ENCODE data around the gene KIF2A.

Gene KIF2A

DNA sequence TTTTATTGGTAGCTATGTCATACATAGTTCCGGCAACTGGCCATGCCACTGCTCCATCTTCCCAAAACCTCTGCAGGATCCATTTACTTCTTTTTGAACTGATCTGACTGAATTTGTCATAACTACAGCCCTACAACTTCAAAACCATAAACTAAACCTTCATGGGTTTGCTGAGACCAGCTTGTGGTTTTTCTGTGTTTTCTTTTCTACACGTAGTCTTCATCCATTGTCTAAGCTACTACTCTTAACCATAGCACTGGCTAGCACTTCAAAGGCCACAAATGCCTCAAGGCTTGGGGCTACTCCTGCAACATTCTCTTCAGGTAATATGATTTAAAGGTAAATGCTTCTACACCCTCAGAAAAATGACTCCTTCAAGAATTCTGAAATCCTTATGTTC is 9.0 kb upstream of the KIF2A start:
- DNase-seq: no peak

DNA sequence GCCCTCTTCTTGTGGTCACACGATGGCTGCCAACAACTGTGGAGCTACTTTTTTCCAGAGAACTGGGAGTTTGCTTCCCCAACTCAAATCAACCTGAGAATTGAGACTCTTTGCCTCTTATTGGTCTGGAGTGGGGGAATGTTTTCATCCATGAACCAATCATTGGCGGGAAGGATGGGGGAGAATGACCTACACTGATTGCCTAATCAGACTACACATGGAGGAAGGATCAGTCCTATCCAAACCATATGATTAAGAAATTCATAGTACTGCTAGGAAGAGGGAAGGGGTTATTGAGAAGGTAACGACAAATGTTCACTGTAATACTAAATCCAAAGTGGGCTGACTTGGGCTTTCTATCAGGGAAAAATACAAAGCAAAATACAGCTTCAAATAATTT is 7.9 kb upstream of the KIF2A start:
- no peak for DNase-seq

DNA sequence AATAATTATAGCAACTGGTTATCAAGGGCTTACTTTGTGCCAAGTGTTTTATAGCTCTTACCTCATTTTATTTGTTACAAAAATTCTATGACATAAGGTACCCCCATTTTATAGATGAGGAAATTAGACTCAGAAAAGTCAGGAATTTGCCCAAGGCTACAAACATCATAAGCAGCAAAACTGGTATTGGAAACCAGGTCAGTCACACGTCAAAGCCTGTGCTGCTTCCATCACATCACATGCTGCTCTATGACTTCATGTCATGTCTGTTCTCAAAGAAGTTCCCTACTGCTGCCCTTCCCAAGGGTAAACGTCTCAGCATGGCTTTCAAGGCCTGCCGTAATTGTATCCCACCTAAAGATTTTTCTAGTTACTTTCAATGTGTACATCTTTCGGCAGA is 6.9 kb upstream of the KIF2A start:
- no peak for DNase-seq

DNA sequence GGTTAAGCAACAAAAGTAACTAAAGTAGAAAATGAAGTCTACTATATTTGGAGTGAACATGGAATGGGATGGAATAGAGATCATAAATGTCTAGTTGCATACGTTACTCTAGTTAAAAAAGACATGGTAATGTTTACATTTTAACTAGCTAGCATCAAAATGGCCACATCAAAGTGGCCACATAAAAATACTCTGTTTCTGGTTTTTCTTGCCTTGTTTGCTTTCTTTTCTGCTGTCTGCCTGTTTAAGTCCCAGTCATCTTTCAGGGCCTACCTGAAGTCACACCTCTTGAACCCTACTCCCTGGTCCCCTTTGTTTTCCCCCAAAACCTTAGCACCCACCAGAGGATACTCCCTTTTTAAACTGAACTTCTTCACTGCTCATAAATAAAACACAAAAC is 6.4 kb upstream of the KIF2A start:
- DNase-seq: no peak

DNA sequence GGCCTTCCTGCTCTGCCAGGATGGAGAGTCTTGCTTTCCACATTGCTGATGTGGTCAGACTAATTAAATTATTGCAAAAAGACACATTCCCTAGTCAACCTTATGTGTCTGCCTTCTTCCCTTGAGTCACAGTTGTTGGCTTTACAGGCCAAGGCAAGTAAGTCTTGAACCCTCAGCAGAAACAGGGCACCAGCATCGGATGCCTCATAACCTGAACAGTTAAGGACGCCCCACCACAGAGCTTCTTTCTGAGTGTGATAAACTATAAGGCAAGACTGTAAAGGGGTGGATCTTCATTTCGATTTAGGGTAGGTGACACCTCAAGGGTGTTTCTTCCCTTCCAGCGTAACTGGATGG is 670 bp upstream of the KIF2A start:
- no peak for DNase-seq

DNA sequence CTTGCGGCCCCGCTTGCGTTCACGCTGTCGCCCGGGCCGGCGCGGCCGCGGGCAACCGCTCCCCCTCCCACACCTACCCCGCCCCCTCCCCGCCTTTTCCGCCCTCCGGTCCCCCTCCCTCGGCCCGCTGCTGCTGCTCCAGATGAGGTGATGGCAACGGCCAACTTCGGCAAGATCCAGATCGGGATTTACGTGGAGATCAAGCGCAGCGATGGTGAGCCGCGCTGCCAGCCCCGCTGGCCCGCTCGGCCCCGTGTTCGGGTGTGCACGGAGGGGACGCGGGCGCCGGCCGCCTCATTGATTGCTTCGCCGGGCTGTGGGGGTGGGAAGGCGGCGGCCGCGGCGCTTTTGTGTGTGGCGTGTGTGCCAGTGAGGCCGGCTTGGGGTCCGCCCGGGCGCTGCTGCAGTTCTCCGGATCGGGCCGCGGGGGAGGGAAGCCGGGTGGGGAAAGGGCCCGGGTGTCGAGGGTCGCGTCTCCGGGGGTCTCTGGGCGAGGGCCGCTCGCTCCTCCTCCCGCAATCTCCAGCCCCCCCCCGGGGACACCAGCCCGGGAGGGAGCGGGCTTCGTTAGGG is 403 bp downstream of the KIF2A start:
- no peak for DNase-seq

DNA sequence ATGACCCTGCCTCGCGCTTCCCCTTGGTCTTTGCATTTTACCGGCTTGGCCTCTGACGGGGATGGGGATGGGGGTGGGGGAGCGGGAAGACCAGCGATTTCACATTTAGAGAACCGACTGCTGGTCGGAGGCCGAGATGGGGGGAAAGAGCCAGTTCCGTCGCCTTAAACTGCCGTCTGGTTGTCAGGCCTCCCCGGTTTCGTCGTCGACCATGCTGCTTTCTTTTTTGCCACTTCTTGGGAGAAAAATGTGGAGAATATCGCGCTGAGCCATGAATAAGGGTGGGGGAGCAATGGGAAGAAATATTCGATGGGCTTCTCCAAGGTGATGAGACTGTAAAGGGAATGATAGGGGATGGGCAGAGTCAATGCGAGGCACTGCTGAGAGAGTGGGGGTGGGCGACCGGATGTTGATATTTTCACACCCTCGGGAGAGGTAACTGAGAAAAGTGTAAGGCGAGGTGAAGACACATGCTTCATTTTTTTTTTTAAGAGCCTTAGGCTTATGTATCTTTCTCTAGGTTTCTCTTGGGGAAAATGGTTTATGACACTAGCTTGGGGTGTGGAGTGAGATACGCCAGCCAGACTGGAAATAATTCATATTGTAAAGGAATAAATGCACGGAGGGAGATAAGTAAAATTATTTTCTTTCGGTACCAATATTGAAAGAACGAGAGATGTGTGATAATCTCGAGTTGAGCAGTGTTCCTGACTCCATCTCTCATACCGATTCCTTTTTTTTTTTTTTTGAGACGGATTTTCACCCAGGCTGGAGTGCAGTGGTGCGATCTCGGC is 1.1 kb downstream of the KIF2A start:
- no peak for DNase-seq

DNA sequence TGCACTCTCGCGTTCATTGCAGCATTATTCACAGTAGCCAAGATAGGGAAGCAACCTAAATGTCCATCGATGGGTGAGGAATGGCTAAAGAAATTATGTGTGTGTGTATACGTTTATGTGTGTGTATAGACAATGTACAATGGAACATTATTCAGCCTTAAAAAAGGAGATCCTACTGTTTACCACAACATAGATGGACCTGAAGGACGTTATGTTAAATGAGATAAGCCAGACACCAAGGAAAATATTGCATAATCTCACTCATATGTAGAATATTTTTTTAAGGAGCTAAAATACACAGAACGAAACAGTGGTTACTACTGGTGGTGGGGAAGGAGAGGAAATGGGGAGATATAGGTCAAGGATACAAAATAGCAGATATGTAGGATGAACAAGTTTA is 2.4 kb downstream of the KIF2A start:
- DNase-seq: no peak

DNA sequence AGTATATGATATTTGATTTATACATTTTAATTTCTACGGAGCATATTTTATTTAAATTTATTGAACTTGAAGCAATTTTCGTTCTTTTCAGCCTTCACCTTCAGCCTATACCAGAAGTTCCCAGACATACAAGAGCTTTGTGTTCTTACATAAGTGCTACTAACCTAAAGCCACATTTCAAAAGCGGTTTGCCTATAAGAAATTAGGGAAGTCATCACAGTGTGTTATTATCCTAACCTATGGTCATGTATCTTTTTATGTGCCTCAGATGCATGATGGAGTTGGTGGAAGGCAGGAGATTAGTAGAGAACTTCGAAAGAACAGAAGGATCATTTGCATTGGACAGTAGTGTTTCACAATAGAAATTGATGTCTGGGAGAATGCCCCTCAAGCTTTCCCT is 3.1 kb downstream of the KIF2A start:
- DNase-seq: no peak

DNA sequence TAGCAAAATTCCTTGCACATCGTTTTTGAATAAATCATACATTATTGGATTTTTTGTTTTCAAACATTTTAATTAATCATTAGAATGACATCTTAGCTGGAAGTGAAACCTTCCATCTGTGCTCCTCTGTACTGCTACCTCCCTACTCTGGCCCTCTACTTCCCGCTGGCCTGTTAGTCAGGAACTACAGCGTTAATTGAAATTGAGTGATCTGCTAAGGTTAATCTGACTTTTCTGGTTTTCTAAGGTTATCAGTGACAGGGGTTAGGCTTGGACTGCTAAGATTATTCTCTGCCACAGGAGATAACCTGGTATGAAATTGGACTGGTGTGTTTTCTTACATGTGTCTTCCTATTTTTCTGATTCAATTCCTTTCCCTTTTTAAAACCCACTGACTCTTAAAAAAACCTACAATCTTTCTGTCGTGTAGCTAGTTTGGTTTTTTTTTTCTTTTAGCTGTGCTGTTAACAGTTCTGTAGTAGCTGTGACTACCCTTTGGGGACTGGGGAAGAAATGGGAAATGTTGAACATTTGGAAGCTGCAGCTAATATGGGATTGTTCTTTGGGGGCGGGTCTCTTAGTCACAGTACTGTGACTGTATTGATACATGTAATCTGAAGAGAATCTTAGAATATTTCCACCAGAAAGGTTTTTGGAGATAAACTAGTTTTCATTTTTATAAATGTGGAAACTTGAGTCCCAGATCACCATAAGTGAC is 4.6 kb downstream of the KIF2A start:
- no peak for DNase-seq

DNA sequence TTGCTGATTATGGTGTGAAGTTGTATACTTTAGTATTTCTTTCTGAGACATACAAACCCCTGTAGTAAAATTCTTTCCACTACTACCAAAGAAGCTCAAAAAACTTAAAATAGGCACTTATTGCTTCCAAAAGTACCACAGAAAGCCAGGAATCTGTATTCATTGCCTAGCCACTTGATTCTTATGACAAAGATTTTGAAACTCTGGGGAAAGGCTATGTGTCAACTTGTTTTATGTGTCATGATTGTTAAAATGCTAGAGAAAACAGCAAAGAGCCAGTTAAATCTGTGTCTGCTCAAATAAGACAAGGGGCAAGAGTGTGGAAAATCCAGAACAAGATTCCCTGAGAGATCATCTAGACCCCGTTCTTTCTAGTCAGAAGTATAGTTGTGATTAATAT is 6.0 kb downstream of the KIF2A start:
- DNase-seq: no peak

DNA sequence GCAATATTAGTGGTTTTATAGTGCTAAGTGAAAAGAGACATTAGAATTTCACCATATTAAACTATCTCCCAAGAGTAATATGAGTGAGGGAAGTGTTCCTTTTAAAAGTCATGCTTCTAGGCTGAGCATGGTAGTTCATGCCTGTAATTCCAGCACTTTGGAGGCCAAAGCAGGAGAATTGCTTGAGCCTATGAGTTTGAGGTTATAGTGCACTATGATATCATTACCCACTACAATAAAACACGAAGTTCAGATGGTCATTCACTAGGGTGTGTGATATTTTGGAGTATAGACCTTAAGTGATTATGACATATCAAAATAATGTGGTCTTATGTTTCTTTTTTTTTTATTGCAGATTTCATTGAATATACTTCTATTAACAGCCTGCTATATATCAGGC is 6.7 kb downstream of the KIF2A start:
- DNase-seq: no peak

DNA sequence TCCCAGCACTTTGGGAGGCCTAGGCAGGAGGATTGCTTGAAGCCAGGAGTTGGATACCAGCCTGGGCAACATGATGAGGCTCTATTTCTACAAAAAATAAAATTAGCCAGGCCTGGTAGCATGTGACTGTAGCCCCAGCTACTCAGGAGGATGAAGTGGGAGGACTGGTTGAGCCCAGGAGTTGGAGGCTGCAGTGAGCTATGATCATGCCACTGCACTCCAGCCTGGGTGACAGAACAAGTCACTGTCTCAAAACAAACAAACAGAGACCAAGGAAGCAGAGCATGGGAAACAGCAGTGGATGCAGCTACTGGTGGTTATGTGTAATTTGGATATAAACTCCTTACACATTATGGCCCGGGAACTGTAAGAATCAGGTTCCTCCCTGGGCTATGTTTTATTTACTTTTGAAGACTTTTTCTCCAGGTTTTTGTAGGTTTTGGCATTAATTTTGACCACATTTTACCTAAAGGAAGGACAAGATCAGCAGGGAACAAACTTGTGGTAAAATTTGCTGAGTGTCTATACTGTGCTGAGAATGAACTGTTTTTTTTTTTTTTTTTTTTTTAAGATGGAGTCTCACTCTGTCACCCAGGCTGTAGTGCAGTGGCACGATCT is 8.3 kb downstream of the KIF2A start:
- DNase-seq: no peak

DNA sequence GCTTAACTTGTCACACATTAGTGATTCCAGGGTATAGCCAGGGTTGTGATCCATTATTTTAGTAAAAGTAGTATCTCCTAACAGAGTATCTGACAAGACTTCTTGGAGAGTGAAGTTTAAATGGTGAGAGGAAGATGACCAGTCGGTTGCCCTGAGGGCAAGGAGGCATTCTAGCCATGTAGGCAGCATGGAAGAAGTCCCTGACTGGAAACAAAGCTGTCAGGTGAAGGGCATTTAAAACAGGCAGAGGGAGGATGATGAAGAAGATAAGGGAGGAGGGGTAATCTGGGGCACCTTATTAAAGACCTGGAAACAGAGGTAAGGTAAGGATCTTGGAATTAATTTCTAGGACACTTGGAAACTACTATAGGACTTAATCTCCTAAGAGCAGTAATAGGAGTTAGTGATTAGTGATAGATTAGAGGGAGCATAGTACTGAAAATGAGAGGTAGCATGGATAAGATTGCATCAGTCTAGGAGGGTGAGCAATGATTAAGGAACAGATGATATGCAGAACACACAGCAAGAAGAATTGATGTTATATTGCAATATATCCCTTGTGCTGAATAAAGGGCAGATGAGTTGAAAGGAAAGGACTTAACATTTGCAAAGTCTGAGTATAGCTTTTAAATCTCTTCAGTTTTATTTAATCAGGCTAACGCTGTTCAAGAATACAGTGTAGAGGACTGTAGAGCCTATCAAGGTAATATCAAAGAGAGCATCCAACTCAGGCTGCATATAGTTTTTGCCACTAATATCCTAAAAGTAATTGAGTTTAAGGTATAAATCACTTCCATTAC is 9.6 kb downstream of the KIF2A start:
- DNase-seq: no peak

DNA sequence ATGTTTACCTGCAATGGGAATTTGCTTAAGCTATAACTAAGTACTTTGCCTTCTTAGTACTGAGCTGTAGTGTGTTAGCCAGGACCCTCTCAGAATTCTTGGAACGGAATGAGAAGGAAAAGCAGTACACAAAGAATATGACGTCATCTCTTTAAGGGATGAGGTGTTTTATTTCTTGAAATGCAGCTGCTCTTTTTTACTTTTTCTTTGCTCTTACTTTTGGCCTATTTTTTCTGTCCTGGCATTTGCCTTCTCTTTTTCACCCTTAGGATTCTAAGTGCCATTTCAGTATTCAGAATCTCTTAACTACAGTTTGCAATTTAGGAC is 10.1 kb downstream of the KIF2A start:
- no peak for DNase-seq

DNA sequence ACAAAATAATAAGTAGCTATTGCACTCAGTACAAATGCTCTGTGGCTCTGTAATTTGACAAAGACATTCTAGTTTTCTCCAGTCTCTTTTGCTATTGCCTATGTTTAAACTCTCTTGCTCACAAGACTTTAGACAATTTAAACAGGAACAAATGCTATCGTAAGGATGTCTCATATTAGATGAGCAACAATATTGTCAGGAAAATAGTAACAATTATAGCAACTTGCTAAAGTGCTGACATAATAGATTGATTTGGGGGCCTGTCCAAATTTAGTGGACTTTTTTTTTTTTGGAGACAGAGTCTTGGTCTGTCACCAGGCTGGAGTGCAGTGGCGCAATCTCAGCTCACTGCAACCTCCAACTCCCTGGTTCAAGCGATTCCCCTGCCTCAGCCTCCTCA is 11.8 kb downstream of the KIF2A start:
- DNase-seq: no peak

DNA sequence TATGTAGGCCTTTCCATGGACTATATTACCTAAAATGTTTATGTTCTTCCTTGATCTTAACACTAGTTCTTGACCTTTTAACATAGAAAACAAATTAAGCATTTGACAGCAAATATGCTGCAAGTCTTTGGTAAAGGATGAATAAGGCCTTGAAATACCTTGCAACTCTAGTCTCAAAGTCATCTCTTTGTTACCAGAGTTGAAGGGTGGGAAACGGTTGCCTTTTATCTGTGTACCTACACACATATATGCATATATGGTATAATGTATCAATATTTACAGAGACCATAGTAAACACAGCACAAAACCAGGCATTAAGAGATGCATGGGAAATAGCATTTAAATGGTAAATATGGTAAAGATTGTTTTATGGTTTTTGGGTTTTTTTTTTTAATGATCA is 16.5 kb downstream of the KIF2A start:
- no peak for DNase-seq

DNA sequence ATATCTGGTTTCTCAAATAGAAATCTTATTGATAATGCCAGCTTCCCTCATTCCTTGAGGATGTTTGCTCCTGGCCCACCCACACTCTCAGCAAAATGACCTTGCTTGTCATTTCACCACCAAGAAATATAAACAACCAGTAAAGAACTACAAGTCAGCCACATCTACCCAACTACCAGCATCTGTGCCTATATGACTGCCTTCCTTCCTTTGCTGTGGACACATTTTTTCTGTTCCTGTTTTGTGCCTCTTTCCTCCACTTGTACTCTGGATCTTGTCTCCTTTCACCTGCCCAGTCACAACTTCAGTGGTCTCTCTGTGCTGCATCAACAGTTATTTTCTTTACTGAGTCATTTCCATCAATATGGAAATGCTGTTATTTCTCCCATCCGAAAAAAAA is 20.3 kb downstream of the KIF2A start:
- DNase-seq: no peak

DNA sequence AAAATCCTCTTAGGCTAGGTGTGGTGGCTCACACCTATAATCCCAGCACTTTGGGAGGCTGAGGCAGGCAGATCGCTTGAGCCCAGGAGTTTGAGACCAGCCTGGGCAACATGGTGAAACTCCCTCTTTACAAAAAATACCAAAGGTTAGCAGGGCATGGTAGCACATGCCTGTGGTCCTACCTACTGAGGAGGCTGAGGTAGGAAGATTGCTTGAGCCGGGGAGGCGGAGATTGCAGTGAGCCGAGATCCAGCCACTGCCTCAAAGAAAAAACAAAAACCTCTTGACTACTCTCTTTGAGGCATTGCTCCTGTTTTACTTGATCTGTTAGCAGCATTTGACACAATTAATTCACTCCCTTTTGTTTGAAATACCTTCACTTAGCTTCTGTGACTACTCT is 20.7 kb downstream of the KIF2A start:
- DNase-seq: no peak

DNA sequence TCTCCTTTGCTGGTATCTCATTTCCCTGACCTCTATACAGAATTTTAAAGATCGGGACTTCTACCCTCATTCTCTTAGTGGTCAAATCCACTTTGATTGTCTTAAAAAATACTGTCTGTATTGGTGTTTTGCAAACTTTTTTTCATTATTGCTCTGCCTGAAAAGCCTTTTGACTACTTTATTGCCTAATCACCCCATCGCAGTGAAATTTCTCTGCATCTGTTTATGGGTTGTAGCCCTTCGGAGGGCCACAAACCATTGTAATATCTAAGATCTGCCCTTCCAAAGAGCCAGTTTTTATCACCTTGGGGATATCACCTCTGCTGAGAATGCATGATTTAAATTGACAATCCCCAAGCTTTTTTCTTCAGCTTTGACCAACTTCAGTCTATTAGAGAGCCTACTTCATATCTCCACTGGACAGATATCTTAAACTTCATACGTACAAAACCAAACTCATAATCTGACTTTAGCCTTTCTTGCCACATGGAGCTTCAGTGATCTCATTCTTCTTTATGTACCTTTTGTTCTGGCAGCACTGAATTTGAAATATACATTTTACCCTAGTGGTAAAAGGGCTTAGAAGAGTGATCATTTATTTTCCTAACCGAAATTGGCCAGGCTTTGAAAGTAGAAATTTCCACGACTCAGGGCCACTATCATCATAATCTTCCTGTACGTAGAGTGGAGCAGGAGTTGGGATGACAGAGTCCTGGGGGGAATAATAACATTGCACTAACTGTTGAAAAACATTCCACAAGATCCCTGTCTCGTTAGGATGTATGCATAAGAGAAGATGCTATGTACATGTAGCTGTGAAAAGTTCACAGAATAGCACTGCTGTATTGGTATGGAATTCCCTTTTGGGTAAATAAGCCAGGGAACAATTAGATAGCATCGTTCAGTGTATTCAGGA is 21.4 kb downstream of the KIF2A start:
- no peak for DNase-seq

DNA sequence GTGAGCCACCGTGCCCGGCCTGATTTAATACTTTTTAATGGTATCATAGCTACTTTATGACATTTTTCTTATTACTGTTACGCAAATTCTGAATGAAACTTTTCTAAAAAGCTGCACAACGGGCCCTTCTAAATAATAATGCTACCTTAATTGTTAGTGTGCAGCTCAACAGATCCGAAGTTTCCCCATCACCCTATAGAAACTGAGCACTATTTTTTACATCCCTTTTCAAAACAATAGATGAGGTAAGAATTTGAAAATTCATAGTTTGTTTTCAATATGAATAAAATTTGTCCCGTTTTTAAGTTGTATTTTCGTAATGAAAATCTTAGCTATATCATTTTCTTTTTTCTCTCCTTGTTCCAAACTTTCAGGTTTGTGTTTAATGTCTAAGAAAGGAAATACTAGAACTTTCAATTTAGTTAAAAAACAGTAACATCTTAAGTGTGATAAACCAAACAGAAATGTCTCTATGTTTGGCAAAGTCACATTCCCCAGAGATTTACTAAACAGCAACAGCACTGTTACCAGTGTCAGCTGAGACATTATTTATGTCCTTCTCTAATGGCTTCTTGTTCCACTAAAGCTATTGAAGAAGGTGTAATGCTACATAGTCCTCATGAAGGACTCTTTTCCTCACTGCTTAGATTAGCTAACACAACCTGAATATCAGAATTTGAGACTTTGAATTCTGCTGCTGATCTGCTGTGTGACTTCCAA is 22.9 kb downstream of the KIF2A start:
- DNase-seq: no peak

DNA sequence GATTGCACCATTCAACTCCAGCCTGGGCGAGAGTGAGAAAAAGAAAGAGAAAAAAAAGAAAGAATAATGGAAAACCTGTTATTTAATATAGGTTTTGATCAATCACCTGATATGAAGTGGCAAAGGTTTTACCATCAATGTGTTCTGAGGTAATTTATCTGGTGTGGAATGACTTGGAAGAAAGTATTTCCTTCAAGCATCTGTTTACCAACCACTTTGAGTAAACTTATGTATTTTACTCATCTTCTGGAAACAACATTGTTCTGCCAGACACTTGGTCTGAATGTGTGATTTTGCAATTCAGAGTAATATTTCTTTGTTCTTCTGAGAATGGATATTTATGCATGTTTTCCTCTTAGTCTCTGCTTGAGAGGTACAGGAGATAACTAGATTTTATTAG is 24.3 kb downstream of the KIF2A start:
- no peak for DNase-seq

All from GOT3 (cell line).